ENCODE results near the gene ZNF335. TPM values are rescaled to one million over a fixed set of nuclear protein-coding genes. Genes with fewer than 3 reads are reported as not detected.

Gene ZNF335
- total and polyA plus RNA-seq, 2 of the 13 experiments (the other 11 are each of a cell fraction or from before 2014, with no cell fraction given), result 9.7 to 13.7 TPM

DNA sequence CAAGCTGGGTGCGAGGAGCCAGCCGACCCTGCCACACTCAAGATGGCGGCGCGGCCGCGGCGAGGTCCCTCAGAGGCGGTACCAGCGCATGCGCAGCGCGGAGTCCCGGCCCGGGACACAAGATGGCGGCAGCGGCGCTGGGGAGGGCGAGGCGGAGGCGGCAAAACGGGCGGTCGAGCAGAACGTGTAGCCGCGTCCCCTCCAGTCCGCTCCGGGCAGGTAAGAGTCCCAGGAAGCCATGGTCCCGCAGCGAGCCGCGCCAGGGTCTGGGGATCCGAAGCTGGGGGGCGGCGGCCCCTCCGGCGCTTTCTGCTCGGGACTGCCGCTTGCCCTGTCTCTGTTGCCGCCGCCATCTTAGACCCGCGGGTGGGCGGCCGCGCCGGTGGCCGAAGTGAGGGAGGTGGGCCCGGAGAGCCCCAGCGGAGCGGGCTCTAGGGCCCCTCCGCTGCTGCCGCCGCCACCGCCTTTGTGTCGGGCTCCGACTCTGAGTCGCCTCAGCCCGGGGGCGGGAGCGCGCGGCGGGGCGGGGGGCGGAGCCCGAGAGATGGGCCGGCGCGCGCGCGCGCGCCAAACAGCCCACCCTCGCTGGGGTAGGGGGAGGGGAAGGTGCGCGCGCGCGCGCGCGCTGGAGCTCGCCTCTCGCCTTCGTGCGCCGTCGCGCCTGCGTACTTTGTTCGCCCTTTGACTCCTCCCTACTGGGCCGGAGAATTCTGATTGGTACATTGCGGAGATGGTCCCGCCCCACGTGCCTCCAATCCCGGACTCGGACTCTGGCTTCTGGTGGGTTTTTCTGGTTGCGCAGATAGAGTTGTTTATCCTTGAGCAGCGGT is 37.2 kb downstream of the ZNF335 start, which contains the start of gene PCIF1 (continued):
- TF ChIP-seq RFXANK (CRISPR knock-in tag; IDR thresholded peaks at IDR 0.05), result peak; percentile 71; the same call in 1 of the 2 replicates
- TF ChIP-seq RBAK (CRISPR knock-in tag; IDR thresholded peaks at IDR 0.05), result no peak
- TF ChIP-seq ZNF235 (CRISPR knock-in tag; IDR thresholded peaks at IDR 0.05; ENCODE audit: borderline replicate concordance), result no peak; the same call in 1 of the 2 replicates
- peak; percentile 98 for TF ChIP-seq ZNF546 (CRISPR knock-in tag; conservative IDR thresholded peaks at IDR 0.05)
- TF ChIP-seq BCL6 (CRISPR knock-in tag; IDR thresholded peaks at IDR 0.05), result peak; percentile 81
- no peak; the same call in 1 of the 2 replicates for TF ChIP-seq SATB2 (CRISPR knock-in tag; IDR thresholded peaks at IDR 0.05)
- peak; percentile 48; the same call in 1 of the 2 replicates for TF ChIP-seq ETV5 (CRISPR knock-in tag; IDR thresholded peaks at IDR 0.05; ENCODE audit: borderline replicate concordance)
- no peak for TF ChIP-seq SCMH1 (CRISPR knock-in tag; IDR thresholded peaks at IDR 0.05; ENCODE audit: borderline replicate concordance)
- TF ChIP-seq ZNF33A (CRISPR knock-in tag; IDR thresholded peaks at IDR 0.05; ENCODE audit: borderline replicate concordance), result peak; percentile 39; the same call in 1 of the 2 replicates
- TF ChIP-seq, protein P1, sequence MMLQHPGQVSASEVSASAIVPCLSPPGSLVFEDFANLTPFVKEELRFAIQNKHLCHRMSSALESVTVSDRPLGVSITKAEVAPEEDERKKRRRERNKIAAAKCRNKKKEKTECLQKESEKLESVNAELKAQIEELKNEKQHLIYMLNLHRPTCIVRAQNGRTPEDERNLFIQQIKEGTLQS (CRISPR knock-in tag; IDR thresholded peaks at IDR 0.05), result peak; percentile 63; the same call in 1 of the 2 replicates
- peak; percentile 39; the same call in 1 of the 2 replicates for TF ChIP-seq ZFP37 (CRISPR knock-in tag; IDR thresholded peaks at IDR 0.05; ENCODE audit: borderline replicate concordance)
- TF ChIP-seq, protein P2, sequence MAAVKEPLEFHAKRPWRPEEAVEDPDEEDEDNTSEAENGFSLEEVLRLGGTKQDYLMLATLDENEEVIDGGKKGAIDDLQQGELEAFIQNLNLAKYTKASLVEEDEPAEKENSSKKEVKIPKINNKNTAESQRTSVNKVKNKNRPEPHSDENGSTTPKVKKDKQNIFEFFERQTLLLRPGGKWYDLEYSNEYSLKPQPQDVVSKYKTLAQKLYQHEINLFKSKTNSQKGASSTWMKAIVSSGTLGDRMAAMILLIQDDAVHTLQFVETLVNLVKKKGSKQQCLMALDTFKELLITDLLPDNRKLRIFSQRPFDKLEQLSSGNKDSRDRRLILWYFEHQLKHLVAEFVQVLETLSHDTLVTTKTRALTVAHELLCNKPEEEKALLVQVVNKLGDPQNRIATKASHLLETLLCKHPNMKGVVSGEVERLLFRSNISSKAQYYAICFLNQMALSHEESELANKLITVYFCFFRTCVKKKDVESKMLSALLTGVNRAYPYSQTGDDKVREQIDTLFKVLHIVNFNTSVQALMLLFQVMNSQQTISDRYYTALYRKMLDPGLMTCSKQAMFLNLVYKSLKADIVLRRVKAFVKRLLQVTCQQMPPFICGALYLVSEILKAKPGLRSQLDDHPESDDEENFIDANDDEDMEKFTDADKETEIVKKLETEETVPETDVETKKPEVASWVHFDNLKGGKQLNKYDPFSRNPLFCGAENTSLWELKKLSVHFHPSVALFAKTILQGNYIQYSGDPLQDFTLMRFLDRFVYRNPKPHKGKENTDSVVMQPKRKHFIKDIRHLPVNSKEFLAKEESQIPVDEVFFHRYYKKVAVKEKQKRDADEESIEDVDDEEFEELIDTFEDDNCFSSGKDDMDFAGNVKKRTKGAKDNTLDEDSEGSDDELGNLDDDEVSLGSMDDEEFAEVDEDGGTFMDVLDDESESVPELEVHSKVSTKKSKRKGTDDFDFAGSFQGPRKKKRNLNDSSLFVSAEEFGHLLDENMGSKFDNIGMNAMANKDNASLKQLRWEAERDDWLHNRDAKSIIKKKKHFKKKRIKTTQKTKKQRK (IDR thresholded peaks at IDR 0.05; ENCODE audit: low read length), result no peak
- peak; percentile 93 for TF ChIP-seq SNRNP70 (IDR thresholded peaks at IDR 0.05; ENCODE audit: low read depth, low read length)
- TF ChIP-seq HOXA7 (CRISPR knock-in tag; IDR thresholded peaks at IDR 0.05), result no peak
- TF ChIP-seq ADNP (CRISPR knock-in tag; IDR thresholded peaks at IDR 0.05), result no peak
- no peak for TF ChIP-seq NCOR1 (IDR thresholded peaks at IDR 0.05; ENCODE audit: borderline replicate concordance, low read length)
- TF ChIP-seq, protein P3, sequence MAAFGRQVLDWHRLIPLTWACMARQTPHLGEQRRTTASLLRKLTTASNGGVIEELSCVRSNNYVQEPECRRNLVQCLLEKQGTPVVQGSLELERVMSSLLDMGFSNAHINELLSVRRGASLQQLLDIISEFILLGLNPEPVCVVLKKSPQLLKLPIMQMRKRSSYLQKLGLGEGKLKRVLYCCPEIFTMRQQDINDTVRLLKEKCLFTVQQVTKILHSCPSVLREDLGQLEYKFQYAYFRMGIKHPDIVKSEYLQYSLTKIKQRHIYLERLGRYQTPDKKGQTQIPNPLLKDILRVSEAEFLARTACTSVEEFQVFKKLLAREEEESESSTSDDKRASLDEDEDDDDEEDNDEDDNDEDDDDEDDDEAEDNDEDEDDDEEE (CRISPR knock-in tag; IDR thresholded peaks at IDR 0.05), result peak; percentile 99
- peak; percentile 65 for TF ChIP-seq SKI (IDR thresholded peaks at IDR 0.05; ENCODE audit: partially characterized antibody)
- peak; percentile 18; the same call in 1 of the 2 replicates for TF ChIP-seq ZNF337 (CRISPR knock-in tag; IDR thresholded peaks at IDR 0.05; ENCODE audit: borderline replicate concordance, low read depth)
- no peak for TF ChIP-seq ZNF234 (CRISPR knock-in tag; conservative IDR thresholded peaks at IDR 0.05)
- TF ChIP-seq, protein P4, sequence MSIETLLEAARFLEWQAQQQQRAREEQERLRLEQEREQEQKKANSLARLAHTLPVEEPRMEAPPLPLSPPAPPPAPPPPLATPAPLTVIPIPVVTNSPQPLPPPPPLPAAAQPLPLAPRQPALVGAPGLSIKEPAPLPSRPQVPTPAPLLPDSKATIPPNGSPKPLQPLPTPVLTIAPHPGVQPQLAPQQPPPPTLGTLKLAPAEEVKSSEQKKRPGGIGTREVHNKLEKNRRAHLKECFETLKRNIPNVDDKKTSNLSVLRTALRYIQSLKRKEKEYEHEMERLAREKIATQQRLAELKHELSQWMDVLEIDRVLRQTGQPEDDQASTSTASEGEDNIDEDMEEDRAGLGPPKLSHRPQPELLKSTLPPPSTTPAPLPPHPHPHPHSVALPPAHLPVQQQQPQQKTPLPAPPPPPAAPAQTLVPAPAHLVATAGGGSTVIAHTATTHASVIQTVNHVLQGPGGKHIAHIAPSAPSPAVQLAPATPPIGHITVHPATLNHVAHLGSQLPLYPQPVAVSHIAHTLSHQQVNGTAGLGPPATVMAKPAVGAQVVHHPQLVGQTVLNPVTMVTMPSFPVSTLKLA (IDR thresholded peaks at IDR 0.05), result peak; percentile 86
- TF ChIP-seq ZSCAN21 (CRISPR knock-in tag; IDR thresholded peaks at IDR 0.05; ENCODE audit: borderline replicate concordance), result 0 out of 2 replicates have a peak, but pooled peaks have one; percentile 12
- TF ChIP-seq ZNF136 (CRISPR knock-in tag; IDR thresholded peaks at IDR 0.05; ENCODE audit: low read depth), result no peak; the same call in 1 of the 2 replicates
- TF ChIP-seq GTF3A (CRISPR knock-in tag; conservative IDR thresholded peaks at IDR 0.05), result no peak; the same call in none of the 2 replicates

Data from HepG2 (cell line).